Activated CD8-positive, alpha-beta memory T cell treated with anti-CD3 and anti-CD28 coated beads, Interleukin-2, amount 50 U/mL, for 1 hour (primary cell): Measurements from ENCODE around the gene RIN2.
"Not testable (repeated sequence)": the region's sequence is repeated elsewhere in the genome, so short reads cannot be mapped to it uniquely, and the experiment has no call there.

Source experiments
- DNase-seq: peaks from one replicate; pipeline ENCODE4 v3.0.0-alpha.2; 2020; ENCODE audit errors: extremely low read depth

The RIN2 gene

GRCh38 chr20:19737025-19737424 lies 21.0 kb upstream of the RIN2 start:
- no peak for DNase-seq

GRCh38 chr20:19738951-19739350 lies 19.1 kb upstream of the RIN2 start:
- no peak for DNase-seq

GRCh38 chr20:19739351-19739750 lies 18.7 kb upstream of the RIN2 start:
- DNase-seq = no peak

DNA sequence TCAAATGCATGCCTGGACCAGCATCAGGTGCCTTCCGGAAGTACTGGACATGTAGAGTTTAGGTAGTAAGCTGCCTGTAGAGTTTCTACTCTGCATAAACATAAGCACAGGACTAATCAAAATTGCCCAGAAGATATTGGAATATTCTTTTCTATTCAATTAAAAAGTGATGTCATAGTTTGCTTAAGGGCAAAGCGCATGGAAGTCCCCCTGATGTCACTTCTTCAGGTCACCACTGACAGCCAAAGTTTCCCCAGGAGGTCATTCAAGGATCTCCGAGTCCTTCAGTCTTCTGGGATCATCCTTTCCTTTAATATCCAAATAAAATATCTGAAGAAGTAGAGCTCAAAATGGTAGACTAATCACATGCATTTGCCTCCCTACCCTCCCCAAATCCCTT lies 17.5 kb upstream of the RIN2 start:
- DNase-seq = no peak

DNA sequence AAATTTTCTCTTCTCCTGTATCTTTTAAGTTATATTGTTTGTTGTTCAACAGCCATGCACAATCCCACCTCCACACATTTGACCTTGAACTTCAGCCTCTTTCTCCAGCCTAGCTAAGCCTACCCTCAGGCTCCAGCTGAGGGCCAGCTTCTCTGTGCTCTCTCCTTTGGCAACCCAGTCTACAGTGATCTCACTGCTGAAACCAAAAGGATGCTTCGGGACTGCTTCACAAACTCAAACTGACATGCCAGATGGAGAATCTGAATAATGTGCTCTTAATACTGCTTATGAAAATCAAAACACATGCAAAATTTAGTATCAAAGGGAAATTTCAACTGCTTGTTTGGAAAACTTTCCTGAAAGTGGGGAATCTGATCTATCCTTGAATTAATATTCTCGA lies 16.1 kb upstream of the RIN2 start:
- no peak for DNase-seq

DNA sequence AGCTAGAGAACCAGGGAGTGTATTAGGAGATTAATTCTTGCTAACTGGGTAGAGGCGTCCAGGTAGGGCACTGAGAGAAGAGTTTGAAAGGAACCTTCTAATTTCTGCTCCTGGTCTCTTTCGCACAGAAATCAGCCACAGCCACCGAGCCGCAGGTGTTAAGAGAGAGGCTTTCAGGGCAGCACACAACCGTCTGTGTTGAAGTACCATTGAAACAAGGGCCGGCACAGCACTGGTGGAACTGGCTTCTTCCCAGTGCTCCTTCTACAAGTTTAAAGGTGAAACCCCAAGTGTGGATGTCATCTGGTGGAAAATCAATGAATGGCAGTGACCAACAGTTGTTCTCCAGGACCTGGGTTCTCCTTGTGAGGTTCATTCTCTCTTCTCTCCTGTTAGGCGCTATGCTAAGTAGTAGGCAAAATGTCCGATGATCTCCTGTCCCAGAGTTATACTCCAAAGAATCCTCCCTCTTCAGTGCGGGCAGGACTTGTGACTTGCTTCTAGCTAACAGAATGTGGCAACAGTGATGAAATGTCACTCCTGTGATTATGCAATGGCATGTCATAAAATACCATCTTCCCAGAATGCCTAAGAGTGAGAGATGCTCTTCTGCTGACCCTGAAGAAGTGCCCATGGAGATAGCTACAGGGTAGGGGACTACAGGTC lies 15.0 kb upstream of the RIN2 start:
- no peak for DNase-seq

GRCh38 chr20:19743640-19743995 lies 14.4 kb upstream of the RIN2 start:
- no peak for DNase-seq

GRCh38 chr20:19745106-19745505 lies 13.0 kb upstream of the RIN2 start:
- no peak for DNase-seq

DNA sequence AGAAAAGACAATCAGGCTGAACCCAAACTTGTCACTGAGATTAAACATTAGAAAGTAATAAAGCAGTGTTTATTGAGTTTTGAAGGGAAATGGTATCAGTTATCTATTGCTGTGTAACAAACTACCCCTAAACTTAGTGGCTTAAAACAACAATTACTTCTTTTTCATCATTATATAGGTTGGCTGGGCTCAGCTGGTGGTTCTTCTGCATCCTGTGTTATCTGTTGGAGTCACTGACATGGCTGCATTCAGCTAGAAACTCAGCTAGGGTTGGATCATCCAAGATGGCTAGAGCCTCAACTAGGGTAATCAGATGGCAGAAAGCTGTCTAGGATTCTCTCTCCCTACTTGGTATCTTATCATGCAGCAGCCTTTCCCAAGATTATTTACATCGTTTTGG lies 12.5 kb upstream of the RIN2 start:
- DNase-seq = no peak

GRCh38 chr20:19746396-19746795 lies 11.7 kb upstream of the RIN2 start:
- no peak for DNase-seq

DNA sequence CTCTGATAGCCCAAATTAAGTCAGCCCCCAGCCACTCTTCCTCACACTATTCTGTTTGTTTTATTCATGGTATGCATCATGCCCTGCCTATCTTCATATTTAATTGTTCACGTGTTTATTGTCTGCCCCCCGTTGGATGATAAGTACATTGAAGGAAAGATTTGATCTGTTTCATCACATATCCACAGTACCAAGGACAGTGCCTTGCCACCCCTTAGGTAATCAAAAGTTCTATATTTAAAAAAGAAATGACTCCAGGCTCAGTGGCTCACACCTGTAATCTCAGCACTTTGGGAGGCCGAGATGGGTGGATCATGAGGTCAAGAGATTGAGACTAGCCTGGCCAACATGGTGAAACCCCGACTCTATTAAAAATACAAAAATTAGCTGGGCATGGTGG lies 10.2 kb upstream of the RIN2 start:
- no peak for DNase-seq

DNA sequence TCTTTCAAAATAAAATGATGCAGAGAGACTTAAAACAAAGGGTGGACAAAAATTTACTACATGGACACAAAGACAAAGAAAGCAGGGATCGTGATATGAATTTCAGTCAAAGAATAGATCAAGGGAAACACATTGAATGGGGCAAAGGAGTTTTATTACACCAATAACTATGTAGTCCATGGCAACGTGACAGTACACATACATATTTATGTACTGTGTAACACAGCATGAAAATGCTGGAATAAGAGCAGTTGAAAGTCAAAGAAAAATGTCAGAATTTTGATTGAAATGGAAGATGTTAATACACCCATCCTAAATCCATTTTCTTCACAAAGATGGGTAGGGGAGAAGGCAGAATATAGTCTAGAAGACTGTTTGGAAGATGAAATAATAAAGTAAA lies 9.4 kb upstream of the RIN2 start:
- DNase-seq = no peak

- DNase-seq = no peak
Measured at GRCh38 chr20:19749618-19750071, 8.4 kb upstream of the RIN2 start.

DNA sequence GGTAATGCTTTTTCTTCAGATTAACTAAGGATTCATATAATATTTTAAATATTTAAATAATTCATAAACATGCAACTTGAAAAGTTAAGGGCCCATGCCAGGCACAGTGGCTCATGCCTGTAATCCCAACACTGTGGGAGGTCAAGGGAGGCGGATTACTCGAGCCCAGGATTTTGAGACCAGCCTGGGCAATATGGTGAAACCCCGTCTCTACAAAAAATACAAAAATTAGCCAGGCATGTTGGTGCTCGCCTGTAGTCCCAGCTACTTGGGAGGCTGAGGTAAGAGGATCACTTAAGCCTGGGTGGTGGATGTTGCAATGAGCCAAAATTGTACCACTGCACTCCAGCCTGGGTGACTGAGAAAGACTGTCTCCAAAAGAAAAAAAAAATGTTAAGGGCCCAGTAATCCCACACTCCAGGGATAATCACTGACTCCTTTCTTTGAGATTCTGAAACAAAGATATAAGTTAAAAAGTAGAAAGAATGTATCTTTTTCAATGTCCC lies 7.9 kb upstream of the RIN2 start:
- no peak for DNase-seq

GRCh38 chr20:19750907-19751636 lies 7.0 kb upstream of the RIN2 start:
- DNase-seq = no peak

DNA sequence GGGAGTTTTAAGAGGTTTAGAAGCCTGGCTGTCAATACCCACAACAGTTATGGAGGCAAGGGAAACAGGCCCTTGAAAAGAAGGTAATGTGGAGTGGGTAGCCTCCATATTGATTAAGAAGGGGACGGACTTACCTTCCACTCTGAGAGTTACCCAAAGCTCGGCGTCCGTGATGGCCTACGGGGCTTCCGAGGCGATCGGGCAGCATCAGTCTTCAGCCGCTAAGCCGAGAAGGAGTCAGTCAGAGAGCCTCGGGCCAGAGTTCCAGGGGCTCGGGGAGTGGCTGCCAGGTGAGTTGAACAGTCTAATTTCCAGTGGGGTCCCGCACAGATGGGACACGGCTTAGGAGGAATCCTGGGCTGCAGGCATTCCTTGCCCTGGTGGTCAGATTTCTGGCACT lies 3.9 kb upstream of the RIN2 start:
- not testable (repeated sequence) for DNase-seq

DNA sequence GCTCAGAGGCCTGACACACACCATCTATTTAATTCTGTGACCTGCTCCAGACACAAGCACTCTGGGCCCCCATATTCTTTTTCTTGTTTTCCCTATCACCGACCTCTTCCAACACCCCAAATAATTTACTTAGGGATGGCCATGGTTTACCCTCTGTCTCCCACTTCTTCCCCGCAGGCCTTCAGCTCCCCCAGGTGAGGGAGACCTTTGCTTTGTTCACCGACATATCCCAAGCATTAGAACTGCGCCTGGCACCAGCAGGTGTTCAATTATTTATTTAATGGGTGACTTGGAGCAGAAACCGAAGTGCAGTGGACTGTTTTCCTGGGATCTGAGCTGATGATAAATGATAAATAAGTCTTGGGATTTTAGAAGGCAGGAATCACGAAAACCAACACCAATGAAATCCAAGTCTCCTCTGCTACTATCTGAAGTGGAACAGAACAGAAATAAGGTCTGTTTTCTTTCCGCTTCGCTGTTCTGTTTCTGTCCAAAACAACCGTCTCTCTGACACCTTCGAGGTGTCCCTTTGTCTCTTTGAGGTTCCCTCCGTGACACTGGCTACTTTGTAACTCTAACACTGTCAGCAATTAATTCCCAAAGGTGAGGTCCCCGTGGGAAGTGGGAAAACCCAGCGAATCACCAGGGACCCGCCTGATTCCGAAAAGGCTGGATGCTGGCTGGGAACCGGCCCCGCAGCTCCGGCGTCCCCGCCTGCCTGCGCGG lies 1.1 kb upstream of the RIN2 start:
- DNase-seq = no peak

- DNase-seq = no peak
Measured at GRCh38 chr20:19757487-19758132, 448 bp upstream of the RIN2 start.

DNA sequence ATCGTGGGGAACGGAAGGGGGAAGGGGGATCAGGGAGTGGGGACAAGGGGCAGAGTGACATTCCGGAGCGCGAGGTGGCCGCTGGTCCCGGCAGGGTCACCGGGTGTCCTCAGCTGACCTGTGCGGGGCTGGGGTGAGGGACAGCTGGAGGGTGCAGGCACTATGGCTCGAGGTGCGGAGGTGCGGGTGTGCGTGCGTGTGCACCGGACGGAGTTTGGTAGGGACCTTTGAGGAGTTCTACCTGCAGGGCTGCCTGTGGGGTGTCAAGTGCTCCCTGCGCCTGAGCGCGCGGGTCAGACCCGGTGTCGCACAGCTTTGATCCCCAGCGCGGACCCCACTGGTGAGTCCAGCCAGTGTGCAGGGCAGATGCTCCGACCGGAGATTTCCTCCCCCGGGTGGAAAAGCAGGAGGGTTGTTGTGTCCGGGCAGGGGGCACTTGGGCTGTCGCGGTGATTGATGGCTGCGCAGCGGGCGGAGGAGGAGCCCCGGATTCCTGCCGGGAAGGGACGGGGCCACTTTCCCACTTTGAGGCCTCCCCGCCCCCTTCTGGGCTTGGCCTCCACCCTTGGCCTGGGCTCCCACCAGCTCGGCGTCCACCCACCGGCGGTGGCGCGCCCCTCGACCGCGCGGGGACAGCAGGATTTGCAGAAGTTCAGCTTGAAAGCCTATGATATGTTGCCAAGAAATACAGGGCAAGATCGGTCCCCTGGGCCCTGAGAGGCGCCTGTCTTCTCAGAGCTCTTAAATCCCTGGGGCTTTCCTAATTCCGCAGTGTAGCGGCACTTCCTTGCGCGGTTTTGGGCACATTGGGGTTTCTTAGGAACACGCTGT lies 658 bp downstream of the RIN2 start:
- DNase-seq = no peak

DNA sequence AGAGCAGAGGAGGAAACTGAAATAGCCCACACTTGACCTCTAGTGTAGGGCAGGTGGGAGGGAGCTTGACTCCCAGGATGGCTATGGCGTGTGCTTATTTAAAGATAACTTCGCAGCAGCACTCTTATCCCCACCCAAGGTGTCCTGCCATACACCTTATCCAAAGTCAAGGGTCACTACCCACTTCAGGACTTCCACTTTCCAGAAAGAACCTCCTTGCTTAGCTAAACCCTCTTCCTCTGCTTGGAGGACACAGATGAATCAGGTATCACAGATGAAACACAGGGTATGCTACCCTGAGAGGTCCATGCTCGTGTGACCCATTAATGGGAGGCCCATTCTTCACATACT lies 2.3 kb downstream of the RIN2 start:
- DNase-seq = no peak

- DNase-seq = no peak
Measured at GRCh38 chr20:19761326-19761725, 3.3 kb downstream of the RIN2 start.

GRCh38 chr20:19761841-19762240 lies 3.8 kb downstream of the RIN2 start:
- DNase-seq = no peak
